Non-pigmented ciliary epithelial cell (primary cell): ENCODE data around the gene SNRNP40.
A peak's percentile ranks its signal among the peaks of the same experiment; 100 is the strongest.

ENCODE experiments used
- DNase-seq: peaks from one replicate; pipeline ENCODE4 v3.0.0-alpha.2; 2010; ENCODE audit warnings: low read depth

The SNRNP40 gene

GRCh38 chr1:31230378-31230777 is 66.2 kb downstream of the SNRNP40 start:
- DNase-seq, result no peak

DNA sequence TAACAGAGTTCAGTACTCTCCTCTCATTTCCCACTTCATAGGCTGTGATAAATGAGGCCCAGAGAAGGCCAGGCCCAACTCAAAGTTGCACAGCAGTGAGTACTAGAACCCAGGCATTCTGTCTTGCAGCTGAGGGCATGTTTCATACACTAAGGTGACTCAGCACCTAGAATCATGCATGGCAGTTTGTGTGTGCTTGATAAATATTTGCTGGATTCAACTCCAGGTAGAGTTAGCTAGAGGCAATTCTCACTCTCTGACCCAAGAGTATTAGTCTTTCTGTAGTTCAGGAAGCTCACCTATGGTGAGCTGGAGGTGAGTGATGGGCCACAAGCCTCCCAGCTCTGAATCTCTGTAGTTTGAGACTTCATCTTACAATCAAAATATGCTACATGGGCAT is 67.6 kb downstream of the SNRNP40 start:
- no peak for DNase-seq

- no peak for DNase-seq
Observed at GRCh38 chr1:31227891-31228568, 68.6 kb downstream of the SNRNP40 start.

- DNase-seq, result no peak
Observed at GRCh38 chr1:31224068-31224467, 72.5 kb downstream of the SNRNP40 start.

- no peak for DNase-seq
Observed at GRCh38 chr1:31222176-31222575, 74.4 kb downstream of the SNRNP40 start.

DNA sequence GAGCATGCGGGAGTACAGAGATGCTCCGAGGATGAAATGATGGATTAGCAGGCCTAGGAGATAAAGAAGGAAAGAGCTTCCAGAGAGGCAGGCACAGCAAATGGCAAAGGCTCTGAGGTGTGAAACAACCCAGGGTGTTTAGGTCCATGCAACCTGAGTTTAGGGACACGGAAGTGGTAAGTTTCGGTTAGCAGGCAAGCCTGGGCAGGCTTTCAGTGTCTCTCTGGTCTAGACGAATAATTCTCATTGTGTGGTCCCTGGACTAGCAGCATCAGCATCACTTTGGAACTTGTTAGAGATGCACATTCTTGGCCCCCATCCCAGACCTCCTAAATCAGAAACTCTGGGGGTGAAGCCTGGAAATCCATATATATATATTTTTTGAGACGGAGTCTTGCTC is 75.5 kb downstream of the SNRNP40 start:
- no peak for DNase-seq

- DNase-seq, result no peak
Observed at GRCh38 chr1:31219489-31219888, 77.1 kb downstream of the SNRNP40 start.

GRCh38 chr1:31218705-31219104 is 77.9 kb downstream of the SNRNP40 start:
- DNase-seq, result no peak

- peak; percentile 8 for DNase-seq
Observed at GRCh38 chr1:31216016-31216415, 80.6 kb downstream of the SNRNP40 start.

- no peak for DNase-seq
Observed at GRCh38 chr1:31215065-31215570, 81.5 kb downstream of the SNRNP40 start.

DNA sequence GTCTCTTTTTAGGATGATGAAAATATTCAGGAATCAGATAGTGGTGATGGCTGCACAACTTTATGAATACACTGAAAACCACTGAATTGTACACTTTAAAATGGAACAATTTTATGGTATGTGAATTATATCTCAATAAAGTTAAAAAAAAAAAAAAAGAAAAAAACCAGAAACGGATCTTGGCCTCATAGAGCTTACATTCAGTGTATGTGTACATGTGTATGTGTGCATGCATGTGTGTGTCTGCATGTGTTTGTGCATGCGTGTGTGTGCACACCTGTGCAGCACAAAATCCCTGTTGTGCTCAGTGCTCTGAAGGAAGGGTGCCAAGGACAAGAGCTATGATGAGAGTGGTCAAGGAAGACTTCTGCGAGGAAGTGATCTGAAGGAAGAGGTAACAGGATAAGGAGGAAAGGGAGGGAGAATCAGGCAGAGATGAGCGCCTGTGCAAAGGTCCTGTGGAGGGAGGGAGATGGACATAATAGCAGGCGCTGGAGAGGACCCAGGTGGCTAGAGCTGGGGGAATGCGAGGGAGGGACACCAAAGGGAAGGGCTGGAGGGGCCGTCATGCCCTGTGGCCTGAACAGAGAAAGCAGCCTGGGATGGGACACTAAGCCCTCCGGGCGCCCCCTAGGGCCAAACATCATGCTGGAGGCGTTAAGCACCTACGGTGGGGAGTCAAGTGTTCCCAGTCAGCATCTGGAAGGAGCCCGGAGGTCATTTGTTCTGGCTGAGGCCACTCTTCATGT is 82.1 kb downstream of the SNRNP40 start:
- no peak for DNase-seq
